ENCODE data around the gene SCN3B. TPM values are rescaled to one million over a fixed set of nuclear protein-coding genes. Genes with fewer than 3 reads are reported as not detected.

Gene SCN3B
- total and polyA plus RNA-seq, 10 donors = 0.09 to 1.7 (median 0.58) TPM

DNA sequence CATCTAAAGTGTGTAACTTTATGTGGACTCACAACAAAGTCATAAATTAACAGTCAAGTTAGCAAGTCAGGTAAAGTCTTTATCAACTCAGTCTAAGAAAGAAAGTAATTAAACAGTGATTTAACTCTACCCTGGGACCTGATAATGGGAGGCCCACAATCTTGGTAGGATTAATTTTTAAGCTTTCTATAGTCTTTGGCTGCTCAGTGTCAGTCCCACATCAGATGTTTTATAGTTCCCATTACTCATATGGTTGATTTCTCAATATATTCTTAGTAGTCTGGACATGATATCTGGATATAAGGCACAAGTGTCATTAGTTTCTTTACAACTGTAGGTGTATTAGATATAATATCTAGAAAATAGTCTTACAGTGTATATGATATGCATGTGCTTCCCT, 38.5 kb upstream of the SCN3B start:
- H3K4me1 ChIP-seq = no peaks in the 10 kb centered on the region
- TF ChIP-seq POLR2A (IDR thresholded peaks at IDR 0.05) = no peak
- TF ChIP-seq, protein P1, sequence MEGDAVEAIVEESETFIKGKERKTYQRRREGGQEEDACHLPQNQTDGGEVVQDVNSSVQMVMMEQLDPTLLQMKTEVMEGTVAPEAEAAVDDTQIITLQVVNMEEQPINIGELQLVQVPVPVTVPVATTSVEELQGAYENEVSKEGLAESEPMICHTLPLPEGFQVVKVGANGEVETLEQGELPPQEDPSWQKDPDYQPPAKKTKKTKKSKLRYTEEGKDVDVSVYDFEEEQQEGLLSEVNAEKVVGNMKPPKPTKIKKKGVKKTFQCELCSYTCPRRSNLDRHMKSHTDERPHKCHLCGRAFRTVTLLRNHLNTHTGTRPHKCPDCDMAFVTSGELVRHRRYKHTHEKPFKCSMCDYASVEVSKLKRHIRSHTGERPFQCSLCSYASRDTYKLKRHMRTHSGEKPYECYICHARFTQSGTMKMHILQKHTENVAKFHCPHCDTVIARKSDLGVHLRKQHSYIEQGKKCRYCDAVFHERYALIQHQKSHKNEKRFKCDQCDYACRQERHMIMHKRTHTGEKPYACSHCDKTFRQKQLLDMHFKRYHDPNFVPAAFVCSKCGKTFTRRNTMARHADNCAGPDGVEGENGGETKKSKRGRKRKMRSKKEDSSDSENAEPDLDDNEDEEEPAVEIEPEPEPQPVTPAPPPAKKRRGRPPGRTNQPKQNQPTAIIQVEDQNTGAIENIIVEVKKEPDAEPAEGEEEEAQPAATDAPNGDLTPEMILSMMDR (IDR thresholded peaks at IDR 0.05 in 8 of 11, conservative IDR thresholded peaks at IDR 0.05 in 3 of 11) = no peak
- no peak for TF ChIP-seq POLR2AphosphoS5 (IDR thresholded peaks at IDR 0.05)
- DNase-seq = no peak
- H3K9me3 ChIP-seq = no peaks in the 10 kb centered on the region
- H3K36me3 ChIP-seq = no peaks in the 10 kb centered on the region
- H3K27me3 ChIP-seq (replicated peaks in 1 of 7) = peaks cover 0 to 42% (median 0%) of the 10 kb centered on the region in 7 donors
- H3K27ac ChIP-seq = no peak overlapping the region
- H3K4me3 ChIP-seq = no peak overlapping the region
- intact Hi-C loops (cut with DNase I; ENCODE audit: low total_unique reads) = no loop called here

GRCh38 chr11:123690485-123690884, 36.1 kb upstream of the SCN3B start:
- Histone ChIP-seq H3K27me3 (replicated peaks in 1 of 7) (peaks cover 0 to 37% (median 0%) of the 10 kb centered on the region in 7 donors), H3K9me3 (no peaks in the 10 kb centered on the region), H3K4me1 (no peaks in the 10 kb centered on the region), H3K4me3 (no peak overlapping the region), H3K27ac (no peak overlapping the region), H3K36me3 (no peaks in the 10 kb centered on the region)
- DNase-seq = no peak
- intact Hi-C loops (cut with DNase I; ENCODE audit: low total_unique reads) = no loop called here
- no peak for TF ChIP-seq POLR2AphosphoS5 (IDR thresholded peaks at IDR 0.05)
- TF ChIP-seq POLR2A (IDR thresholded peaks at IDR 0.05) = no peak
- TF ChIP-seq, protein P1 (IDR thresholded peaks at IDR 0.05 in 8 of 11, conservative IDR thresholded peaks at IDR 0.05 in 3 of 11) = no peak
- 70 to 93% (median 77%) methylated on average over 3 of the region's 3 CpGs for WGBS, 5 donors

- Histone ChIP-seq H3K4me3 (no peak overlapping the region), H3K27me3 (replicated peaks in 1 of 7) (peaks cover 0 to 11% (median 0%) of the 10 kb centered on the region in 7 donors), H3K9me3 (peaks cover 0 to 1% (median 0%) of the 10 kb centered on the region in 8 donors), H3K27ac (no peak overlapping the region), H3K36me3 (no peaks in the 10 kb centered on the region), H3K4me1 (no peaks in the 10 kb centered on the region)
- intact Hi-C loops (cut with DNase I; ENCODE audit: low total_unique reads) = no loop called here
- TF ChIP-seq, protein P1 (IDR thresholded peaks at IDR 0.05 in 8 of 11, conservative IDR thresholded peaks at IDR 0.05 in 3 of 11) = no peak
- TF ChIP-seq POLR2A (IDR thresholded peaks at IDR 0.05) (no peak), POLR2AphosphoS5 (IDR thresholded peaks at IDR 0.05) (no peak)
- 92 to 98% (median 94%) methylated on average over 6 of the region's 6 CpGs for WGBS, 5 donors
- DNase-seq = no peak
These were observed 30.2 kb upstream of the SCN3B start for GRCh38 chr11:123684601-123685000.

GRCh38 chr11:123683428-123684170, 29.2 kb upstream of the SCN3B start:
- Histone ChIP-seq H3K27me3 (replicated peaks in 1 of 7) (peaks cover 0 to 8% (median 0%) of the 10 kb centered on the region in 7 donors), H3K9me3 (peaks cover 0 to 8% (median 0%) of the 10 kb centered on the region in 8 donors), H3K36me3 (no peaks in the 10 kb centered on the region), H3K4me1 (no peaks in the 10 kb centered on the region), H3K27ac (no peak overlapping the region), H3K4me3 (no peak overlapping the region)
- intact Hi-C loops (cut with DNase I; ENCODE audit: low total_unique reads) = no loop called here
- no peak for DNase-seq
- TF ChIP-seq, protein P1 (IDR thresholded peaks at IDR 0.05 in 8 of 11, conservative IDR thresholded peaks at IDR 0.05 in 3 of 11) = no peak
- TF ChIP-seq POLR2A (IDR thresholded peaks at IDR 0.05) (no peak), POLR2AphosphoS5 (IDR thresholded peaks at IDR 0.05) (no peak)
- WGBS, 5 donors = 48 to 66% (median 62%) methylated on average over 8 of the region's 8 CpGs
